DMS114 treated with DMSO at 0.1 percent for 48 hours (cell line): ENCODE measurements around the gene RARS2.
"Not testable (repeated sequence)": the region's sequence is repeated elsewhere in the genome, so short reads cannot be mapped to it uniquely, and the experiment has no call there.

Experiments used
- DNase-seq: peaks from one replicate; lab custom pipeline; 2025; ENCODE audit not compliant: unreplicated experiment; lab: John Stamatoyannopoulos, UW

RARS2 gene

GRCh38 chr6:87589693-87590416 is at the start of gene RARS2, which contains the start of gene ORC3:
RARS2 (minus strand) TSS chr6:87589987; CDS start chr6:87589957, 30 bp downstream.
ORC3 (plus strand) TSS chr6:87590135; CDS start chr6:87590169, 34 bp downstream.
- DNase-seq: peak; percentile 82

GRCh38 chr6:87639373-87639772 is 49.6 kb upstream of the RARS2 start:
- DNase-seq: no peak

- DNase-seq: no peak
Observed at GRCh38 chr6:87637106-87637505, 47.3 kb upstream of the RARS2 start.

GRCh38 chr6:87636315-87636714 is 46.5 kb upstream of the RARS2 start:
- no peak for DNase-seq

GRCh38 chr6:87633851-87634250 is 44.1 kb upstream of the RARS2 start:
- DNase-seq: no peak

- no peak for DNase-seq
Observed at GRCh38 chr6:87630746-87631145, 41.0 kb upstream of the RARS2 start.

GRCh38 chr6:87628881-87629280 is 39.1 kb upstream of the RARS2 start:
- DNase-seq: no peak

GRCh38 chr6:87628424-87628823 is 38.6 kb upstream of the RARS2 start:
- no peak for DNase-seq

GRCh38 chr6:87623248-87623647 is 33.5 kb upstream of the RARS2 start:
- no peak for DNase-seq

- DNase-seq: no peak
Observed at GRCh38 chr6:87618531-87618930, 28.7 kb upstream of the RARS2 start.

- DNase-seq: no peak
Observed at GRCh38 chr6:87617405-87617804, 27.6 kb upstream of the RARS2 start.

GRCh38 chr6:87613018-87613417 is 23.2 kb upstream of the RARS2 start:
- not testable (repeated sequence) for DNase-seq

GRCh38 chr6:87608802-87609201 is 19.0 kb upstream of the RARS2 start:
- no peak for DNase-seq

GRCh38 chr6:87606199-87606598 is 16.4 kb upstream of the RARS2 start:
- DNase-seq: no peak

GRCh38 chr6:87600576-87600975 is 10.8 kb upstream of the RARS2 start:
- DNase-seq: no peak

- no peak for DNase-seq
Observed at GRCh38 chr6:87590990-87591389, 1.2 kb upstream of the RARS2 start.

- DNase-seq: no peak
Observed at GRCh38 chr6:87590417-87590880, 662 bp upstream of the RARS2 start.

- DNase-seq: no peak
Observed at GRCh38 chr6:87588756-87589407, 905 bp downstream of the RARS2 start.

- DNase-seq: no peak
Observed at GRCh38 chr6:87586371-87587077, 3.3 kb downstream of the RARS2 start.

- no peak for DNase-seq
Observed at GRCh38 chr6:87583822-87584221, 6.0 kb downstream of the RARS2 start.

- DNase-seq: no peak
Observed at GRCh38 chr6:87575423-87575822, 14.4 kb downstream of the RARS2 start.
